ENCODE results near the gene RAB25. TPM values are rescaled to one million over a fixed set of nuclear protein-coding genes. Genes with fewer than 3 reads are reported as not detected.

RAB25 gene
- total RNA-seq, 1 donor from 2014 or later = not detected

GRCh38 chr1:156077430-156077760 lies 16.4 kb downstream of the RAB25 start:
- Histone ChIP-seq H3K9me3 (replicated peaks) (no peaks in the 10 kb centered on the region), H3K27ac (replicated peaks) (peak overlapping the region; percentile 54), H3K4me3 (no peak overlapping the region), H3K27me3 (ENCODE audit: low read depth) (no peaks in the 10 kb centered on the region), H3K36me3 (no peaks in the 10 kb centered on the region), H3K4me1 (peaks cover 32% of the 10 kb centered on the region)
- TF ChIP-seq CTCF (IDR thresholded peaks at IDR 0.05; ENCODE audit: borderline replicate concordance) = no peak
- DNase-seq = no peak
- intact Hi-C loops (cut with micrococcal nuclease) = no loop called here

- intact Hi-C loops (cut with micrococcal nuclease) = no loop called here
- Histone ChIP-seq H3K36me3 (no peaks in the 10 kb centered on the region), H3K27ac (replicated peaks) (no peak overlapping the region), H3K27me3 (ENCODE audit: low read depth) (no peaks in the 10 kb centered on the region), H3K4me3 (no peak overlapping the region), H3K4me1 (peaks cover 46% of the 10 kb centered on the region), H3K9me3 (replicated peaks) (no peaks in the 10 kb centered on the region)
- no peak for TF ChIP-seq CTCF (IDR thresholded peaks at IDR 0.05; ENCODE audit: borderline replicate concordance)
- DNase-seq = no peak
Measured at GRCh38 chr1:156078728-156079127, 17.8 kb downstream of the RAB25 start.

- Histone ChIP-seq H3K4me3 (no peak overlapping the region), H3K9me3 (replicated peaks) (no peaks in the 10 kb centered on the region), H3K4me1 (peaks cover 49% of the 10 kb centered on the region), H3K36me3 (no peaks in the 10 kb centered on the region), H3K27ac (replicated peaks) (no peak overlapping the region), H3K27me3 (ENCODE audit: low read depth) (no peaks in the 10 kb centered on the region)
- intact Hi-C loops (cut with micrococcal nuclease) = no loop called here
- no peak for DNase-seq
- no peak for TF ChIP-seq CTCF (IDR thresholded peaks at IDR 0.05; ENCODE audit: borderline replicate concordance)
Measured at GRCh38 chr1:156079762-156080161, 18.8 kb downstream of the RAB25 start.

- Histone ChIP-seq H3K36me3 (no peaks in the 10 kb centered on the region), H3K4me1 (peaks cover 43% of the 10 kb centered on the region), H3K27me3 (ENCODE audit: low read depth) (no peaks in the 10 kb centered on the region), H3K27ac (replicated peaks) (no peak overlapping the region), H3K9me3 (replicated peaks) (no peaks in the 10 kb centered on the region), H3K4me3 (no peak overlapping the region)
- no peak for DNase-seq
- no peak for TF ChIP-seq CTCF (IDR thresholded peaks at IDR 0.05; ENCODE audit: borderline replicate concordance)
- intact Hi-C loops (cut with micrococcal nuclease) = no loop called here
Measured at GRCh38 chr1:156080241-156080862, 19.4 kb downstream of the RAB25 start.

GRCh38 chr1:156080863-156081179 lies 19.9 kb downstream of the RAB25 start:
- Histone ChIP-seq H3K4me3 (no peak overlapping the region), H3K36me3 (no peaks in the 10 kb centered on the region), H3K27ac (replicated peaks) (no peak overlapping the region), H3K4me1 (peaks cover 41% of the 10 kb centered on the region), H3K9me3 (replicated peaks) (no peaks in the 10 kb centered on the region), H3K27me3 (ENCODE audit: low read depth) (no peaks in the 10 kb centered on the region)
- TF ChIP-seq CTCF (IDR thresholded peaks at IDR 0.05; ENCODE audit: borderline replicate concordance) = no peak
- no peak for DNase-seq
- intact Hi-C loops (cut with micrococcal nuclease) = no loop called here
